CD4-positive, alpha-beta T cell treated with Interleukin-6 for 4 hours (primary cell): ENCODE data around the gene TIGAR.

Source experiments
- DNase-seq: peaks from one replicate; pipeline ENCODE4 v3.0.0-alpha.2; 2020; ENCODE audit warnings: mixed read lengths

Gene TIGAR

DNA sequence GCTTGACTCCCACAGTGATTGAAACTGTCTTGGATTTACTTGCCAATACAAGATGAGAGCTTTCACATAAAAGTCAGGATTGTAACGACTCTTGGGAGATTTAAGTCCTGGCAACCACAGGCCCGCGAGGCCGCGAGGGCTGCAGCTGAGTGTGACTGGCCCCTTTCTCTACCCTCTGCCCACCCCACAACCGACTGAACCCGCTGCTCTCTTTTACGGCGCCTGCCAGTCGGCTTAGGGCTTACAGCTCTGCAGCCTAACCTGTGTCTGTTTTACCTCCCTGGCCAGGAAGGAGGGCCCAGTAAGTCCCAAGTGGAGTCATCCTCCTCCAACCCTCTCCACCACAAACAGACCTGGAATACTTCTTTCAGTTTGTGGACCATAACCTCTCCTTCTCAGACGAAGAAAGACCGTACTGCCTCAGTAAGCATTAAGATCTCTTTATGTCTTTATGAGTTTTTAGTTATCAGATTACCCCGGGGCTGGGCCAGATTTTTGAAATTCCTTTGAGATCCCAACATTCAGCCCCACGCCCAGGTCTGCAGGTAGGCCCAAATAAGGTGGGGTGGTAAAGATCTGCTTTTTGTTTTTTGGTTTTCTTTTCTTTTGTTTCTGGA is 12.6 kb upstream of the TIGAR start:
- no peak for DNase-seq

DNA sequence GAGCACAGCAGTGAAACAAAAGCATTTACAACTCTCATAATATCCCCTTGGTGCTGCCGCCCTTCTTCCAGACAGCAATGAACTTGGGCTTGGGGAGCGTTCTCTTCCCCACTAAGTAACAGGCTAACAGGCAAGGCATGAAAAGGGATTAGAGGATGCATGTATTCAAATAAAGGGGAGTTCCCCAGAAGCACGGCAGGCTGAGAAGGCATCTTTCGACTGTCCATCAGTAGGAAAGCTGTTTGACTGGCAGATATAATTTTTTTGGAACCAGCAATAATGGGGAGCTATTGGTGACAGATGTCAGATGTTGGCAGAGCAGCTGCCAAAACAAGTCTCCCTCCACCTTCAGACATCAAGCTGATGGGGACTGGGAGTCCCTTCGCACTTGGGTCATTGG is 9.2 kb upstream of the TIGAR start:
- no peak for DNase-seq

- DNase-seq, result no peak
Observed at GRCh38 chr12:4312251-4312650, 8.8 kb upstream of the TIGAR start.

GRCh38 chr12:4320497-4320852 is 538 bp upstream of the TIGAR start:
- DNase-seq, result no peak

- DNase-seq, result no peak
Observed at GRCh38 chr12:4322726-4323125, 1.7 kb downstream of the TIGAR start.

- DNase-seq, result no peak
Observed at GRCh38 chr12:4323396-4323795, 2.4 kb downstream of the TIGAR start.

- DNase-seq, result no peak
Observed at GRCh38 chr12:4324366-4324765, 3.4 kb downstream of the TIGAR start.

GRCh38 chr12:4325966-4326365 is 5.0 kb downstream of the TIGAR start:
- no peak for DNase-seq

DNA sequence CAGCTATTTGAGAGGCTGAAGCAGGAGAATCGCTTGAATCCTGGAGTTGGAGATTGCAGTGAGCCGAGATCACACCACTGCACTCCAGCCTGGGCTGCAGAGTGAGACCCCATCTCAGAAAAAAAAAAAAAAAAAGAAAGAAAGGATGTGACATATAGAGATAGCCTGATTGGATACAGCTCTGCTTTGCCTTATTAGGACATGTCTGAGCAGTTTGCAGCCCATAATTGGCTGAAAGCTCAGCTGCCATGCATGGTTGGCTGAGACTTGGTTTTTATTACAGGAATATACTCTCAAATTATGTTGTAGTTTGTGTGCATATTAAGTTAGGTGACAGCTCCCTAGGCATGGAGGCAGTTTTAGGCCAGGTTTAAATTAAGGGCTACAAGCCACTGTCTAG is 6.3 kb downstream of the TIGAR start:
- DNase-seq, result no peak

DNA sequence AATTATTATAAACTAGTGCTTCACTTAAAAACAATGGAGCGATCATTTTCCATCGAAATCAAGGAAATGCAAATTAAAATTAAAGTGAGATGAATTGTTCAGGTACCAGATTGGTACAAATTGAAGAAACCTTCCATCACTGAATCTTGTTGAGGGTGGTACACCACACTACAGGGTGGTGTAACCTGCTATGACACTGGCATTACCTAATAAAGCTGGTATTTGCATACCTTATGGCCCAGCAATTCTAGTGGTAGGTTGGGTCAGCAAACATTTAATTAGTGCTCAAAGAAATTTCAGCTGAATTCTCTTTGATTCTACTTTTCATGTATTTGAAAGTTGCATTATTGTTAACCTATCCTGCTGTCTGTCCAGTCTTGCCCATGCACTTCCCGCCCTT is 9.2 kb downstream of the TIGAR start:
- no peak for DNase-seq

GRCh38 chr12:4331221-4331620 is 10.2 kb downstream of the TIGAR start:
- no peak for DNase-seq

DNA sequence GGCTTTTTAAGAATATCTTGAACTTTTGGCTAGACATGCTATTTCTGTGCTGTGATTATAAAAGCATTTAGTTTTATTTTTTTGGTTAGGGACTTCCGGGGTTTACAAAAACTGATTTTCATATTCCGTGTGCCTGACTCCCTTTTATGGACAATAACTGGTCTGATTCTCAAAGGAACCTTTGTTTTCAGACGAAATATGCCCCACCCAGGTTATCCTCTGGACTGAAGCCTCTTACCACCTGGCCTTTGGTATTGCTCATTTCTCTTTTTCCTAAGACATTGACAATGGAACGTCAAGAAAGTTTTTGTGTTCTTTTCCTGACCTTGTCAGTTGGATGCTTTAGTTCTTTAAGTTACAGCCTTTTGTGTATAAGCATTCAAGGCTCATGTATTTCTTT is 10.8 kb downstream of the TIGAR start:
- no peak for DNase-seq

DNA sequence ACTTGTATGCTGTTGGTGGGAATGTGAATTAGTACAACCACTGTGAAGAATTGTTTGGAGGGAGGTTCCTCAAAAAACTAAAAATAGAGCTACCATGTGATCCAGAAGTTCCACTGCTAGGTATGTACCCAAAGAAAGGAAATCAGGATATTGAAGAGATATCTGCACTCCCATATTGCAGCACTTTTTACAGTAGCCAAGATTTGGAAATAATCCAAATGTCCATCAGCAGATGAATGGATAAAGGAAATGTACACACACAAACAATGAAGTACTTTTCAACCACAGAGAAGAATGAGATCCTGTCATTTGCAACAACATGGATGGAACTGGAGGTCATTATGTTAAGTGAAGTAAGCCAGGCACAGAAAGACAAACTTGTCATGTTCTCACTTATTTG is 25.9 kb downstream of the TIGAR start:
- DNase-seq, result no peak

DNA sequence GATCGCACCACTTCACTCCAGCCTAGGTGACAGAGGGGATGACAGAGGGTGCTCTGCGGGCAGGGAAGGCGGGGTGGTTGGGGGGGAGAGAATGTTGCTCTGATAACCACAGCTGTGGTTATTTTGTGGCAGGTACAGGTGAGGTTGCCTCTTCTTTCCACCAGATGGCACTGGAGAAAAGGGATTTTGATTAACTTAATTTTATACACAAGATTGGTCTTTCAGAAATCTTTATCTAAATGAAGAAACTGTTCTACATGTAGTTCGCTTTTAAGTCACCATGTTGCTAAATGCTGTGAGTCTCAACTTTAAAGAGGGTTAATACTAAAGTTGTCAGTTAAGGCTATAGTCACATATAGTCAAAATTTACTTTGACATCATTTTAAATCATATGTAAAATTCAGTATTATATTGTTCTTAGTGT is 32.8 kb downstream of the TIGAR start:
- DNase-seq, result peak; percentile 56

GRCh38 chr12:4355156-4356040 is 34.4 kb downstream of the TIGAR start:
- DNase-seq, result no peak

DNA sequence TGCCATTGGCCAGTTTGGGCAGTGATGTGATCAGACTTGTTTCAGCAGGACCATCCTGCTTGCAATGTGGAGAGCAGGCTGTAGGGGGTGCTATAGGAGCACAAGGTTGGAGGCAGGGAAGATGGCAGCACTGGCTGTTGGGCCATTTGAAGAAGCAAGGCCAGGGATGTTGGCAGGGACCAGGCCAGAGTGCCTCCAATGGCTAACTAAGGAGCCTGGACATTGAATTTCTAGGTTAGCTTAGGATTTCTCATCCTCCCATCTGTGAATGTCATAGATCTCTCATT is 35.0 kb downstream of the TIGAR start:
- peak; percentile 29 for DNase-seq

DNA sequence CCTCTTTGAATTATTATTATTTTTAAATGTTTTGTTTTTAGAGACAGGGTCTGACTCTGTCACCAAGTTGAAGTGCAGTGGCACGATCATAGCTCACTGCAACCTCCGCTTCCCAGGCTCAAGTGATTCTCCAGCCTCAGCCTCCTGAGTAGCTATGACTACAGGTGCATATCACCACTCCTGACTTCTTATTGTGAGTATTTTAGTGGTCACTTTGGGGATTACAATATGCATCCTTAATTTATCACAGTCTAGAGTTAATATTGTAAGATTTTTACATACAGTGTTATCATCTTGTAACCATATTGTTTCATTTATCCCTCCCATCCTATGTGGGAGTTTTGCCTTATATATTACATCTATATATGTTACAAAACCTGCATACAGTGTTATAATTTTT is 45.1 kb downstream of the TIGAR start:
- DNase-seq, result no peak

- DNase-seq, result no peak
Observed at GRCh38 chr12:4369548-4369947, 48.5 kb downstream of the TIGAR start.

- no peak for DNase-seq
Observed at GRCh38 chr12:4370265-4370664, 49.3 kb downstream of the TIGAR start.

DNA sequence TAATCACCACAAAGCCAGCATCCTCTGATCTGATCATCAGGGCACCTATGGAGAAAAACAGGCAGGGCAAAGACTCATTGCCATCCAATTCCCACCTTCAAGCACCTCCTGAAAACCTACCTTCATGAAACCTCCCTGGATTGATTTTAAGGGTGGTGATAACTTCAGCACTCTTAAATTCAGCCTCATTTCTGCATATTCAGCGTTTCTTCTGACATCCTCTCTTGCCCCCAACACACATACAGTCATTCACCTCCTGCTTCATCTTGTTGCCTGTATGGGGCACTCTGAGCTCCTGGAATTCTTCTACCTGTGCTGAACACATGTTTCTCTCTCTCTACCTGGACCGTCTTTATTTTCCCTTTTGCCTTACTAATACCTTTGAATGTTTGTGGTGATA is 51.6 kb downstream of the TIGAR start:
- DNase-seq, result no peak

GRCh38 chr12:4375449-4375848 is 54.4 kb downstream of the TIGAR start:
- DNase-seq, result no peak

- no peak for DNase-seq
Observed at GRCh38 chr12:4378772-4379171, 57.8 kb downstream of the TIGAR start.

DNA sequence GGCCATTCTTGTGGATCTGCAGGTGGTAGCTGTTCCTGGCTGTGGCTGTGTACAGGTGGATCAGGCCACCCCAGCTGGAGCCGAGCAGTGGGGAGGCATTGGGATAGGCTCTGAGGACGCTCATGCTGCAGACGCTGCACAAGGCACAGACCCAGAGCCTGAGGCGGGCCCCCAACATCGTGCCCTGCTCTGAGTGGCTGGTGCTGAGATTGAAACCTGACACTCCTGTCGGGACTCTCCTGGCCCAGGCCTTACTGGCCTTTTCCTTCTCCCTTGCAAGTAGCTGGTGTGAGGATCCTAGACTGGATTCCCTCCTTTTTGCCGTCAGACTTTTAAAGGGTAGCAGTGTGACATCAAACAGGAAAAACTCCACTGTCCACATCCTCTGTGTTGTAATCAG is 58.4 kb downstream of the TIGAR start, which contains the start of gene FGF23:
FGF23 (minus strand) TSS at position 308 of the 400 bp plus-strand sequence; CDS start at position 178, 130 bp downstream.
- no peak for DNase-seq

DNA sequence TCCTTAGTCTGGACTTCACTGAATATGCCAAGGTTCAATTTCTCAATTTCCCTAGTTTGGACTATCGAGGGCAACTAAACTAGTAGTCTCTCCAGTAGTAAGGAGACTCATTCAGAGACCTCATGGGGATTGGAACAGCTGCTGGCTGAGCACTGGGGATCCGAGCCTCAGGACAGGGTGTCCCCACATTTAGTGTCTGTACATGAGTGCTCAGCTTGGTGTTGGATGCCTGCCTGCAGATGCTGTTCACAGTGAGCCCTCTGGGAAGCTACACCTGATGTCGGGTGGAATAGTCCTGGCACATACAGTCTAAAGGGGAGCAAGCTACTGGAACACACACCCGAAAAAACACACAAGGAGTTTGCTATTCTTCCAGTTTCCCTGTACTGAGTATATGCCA is 59.3 kb downstream of the TIGAR start:
- DNase-seq, result no peak
